ENCODE measurements around the gene AKAP13. TPM values are rescaled to one million over a fixed set of nuclear protein-coding genes. Genes with fewer than 3 reads are reported as not detected.

The AKAP13 gene
- polyA plus RNA-seq, 1 of the 3 experiments (the other 2 are of a cell fraction) = 8.4 TPM

DNA sequence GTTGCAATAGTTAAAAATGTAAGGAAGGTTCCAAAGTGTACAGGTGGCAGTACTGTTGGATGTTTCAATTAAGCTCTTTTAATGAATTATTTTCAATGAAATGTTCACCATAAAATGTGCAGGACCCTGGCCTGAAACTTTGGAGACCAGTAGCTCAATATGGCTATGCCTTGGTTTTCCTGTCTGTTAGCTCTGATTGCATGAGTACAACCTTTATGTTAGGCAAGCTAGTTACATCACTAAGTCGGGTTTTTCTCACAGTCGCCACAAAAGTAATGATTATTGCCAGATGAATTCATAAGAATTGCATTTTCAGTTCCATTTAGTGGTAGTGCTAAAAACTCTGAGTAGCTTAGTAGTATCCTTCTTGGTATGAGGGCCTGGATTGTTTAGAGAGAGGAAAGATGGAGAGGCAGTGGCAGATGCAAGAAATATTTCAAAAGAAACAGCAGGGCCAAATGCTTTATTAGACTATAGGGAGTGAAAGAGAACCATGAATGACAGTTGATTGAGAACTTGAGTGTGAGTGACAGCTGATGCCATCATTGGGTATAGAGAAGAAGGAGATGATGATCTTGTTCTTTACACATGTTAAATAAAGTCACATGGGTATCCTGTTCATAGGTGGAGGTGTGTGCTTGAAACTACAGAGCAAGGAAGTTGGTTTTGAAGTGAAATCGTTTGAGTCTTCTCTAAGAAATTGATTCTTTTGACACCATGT lies 109.5 kb downstream of the AKAP13 start:
- Histone ChIP-seq H3K27me3 (ENCODE audit: insufficient read depth) (no peaks in the 10 kb centered on the region), H3F3A (replicated peaks; ENCODE audit: insufficient read depth) (peaks cover 3% of the 10 kb centered on the region), H3K4me3 (ENCODE audit: low read depth in 2 of 2, low read length in 1 of 2) (no peak overlapping the region), H3K9me2 (no peaks in the 10 kb centered on the region), H3K9ac (no peak overlapping the region), H3K27ac (ENCODE audit: low read depth in 2 of 2, low read length in 1 of 2) (no peak overlapping the region; a peak in 1 of 4 replicates), H3K9me3 (no peaks in the 10 kb centered on the region), H3K36me3 (replicated peaks in 1 of 2; ENCODE audit: control insufficient read depth in 1 of 2, insufficient read depth in 2 of 2, low read length in 1 of 2) (peaks cover 0 to 6% of the 10 kb centered on the region in 2 experiments), H2AFZ (ENCODE audit: low read depth) (no peak overlapping the region), H3K4me1 (ENCODE audit: control insufficient read depth in 1 of 2, insufficient read depth in 2 of 2, low read depth in 1 of 2, low read length in 1 of 2) (peaks cover 7 to 12% of the 10 kb centered on the region in 2 experiments), H3K79me2 (ENCODE audit: insufficient read depth) (peaks cover 36% of the 10 kb centered on the region; the same call in 1 of the 2 replicates), H4K20me1 (ENCODE audit: insufficient read depth) (peaks cover 4% of the 10 kb centered on the region; the same call in 1 of the 2 replicates), H3K4me2 (no peak overlapping the region)
- no peak for DNase-seq
- TF ChIP-seq TEAD4 (IDR thresholded peaks at IDR 0.05; ENCODE audit: borderline replicate concordance, insufficient read depth) (no peak), SMC3 (IDR thresholded peaks at IDR 0.05; ENCODE audit: low read depth, low read length) (no peak), TAF1 (IDR thresholded peaks at IDR 0.05; ENCODE audit: borderline replicate concordance, low read depth, low read length) (no peak), TCF12 (IDR thresholded peaks at IDR 0.05) (no peak), NRF1 (IDR thresholded peaks at IDR 0.05; ENCODE audit: low read depth, low read length) (no peak), FOXM1 (IDR thresholded peaks at IDR 0.05; ENCODE audit: low read depth) (no peak), NFIC (IDR thresholded peaks at IDR 0.05; ENCODE audit: borderline replicate concordance) (no peak), GABPA (IDR thresholded peaks at IDR 0.05; ENCODE audit: low read depth) (no peak), RFX5 (IDR thresholded peaks at IDR 0.05; ENCODE audit: low read length) (no peak)
- TF ChIP-seq, protein P1, sequence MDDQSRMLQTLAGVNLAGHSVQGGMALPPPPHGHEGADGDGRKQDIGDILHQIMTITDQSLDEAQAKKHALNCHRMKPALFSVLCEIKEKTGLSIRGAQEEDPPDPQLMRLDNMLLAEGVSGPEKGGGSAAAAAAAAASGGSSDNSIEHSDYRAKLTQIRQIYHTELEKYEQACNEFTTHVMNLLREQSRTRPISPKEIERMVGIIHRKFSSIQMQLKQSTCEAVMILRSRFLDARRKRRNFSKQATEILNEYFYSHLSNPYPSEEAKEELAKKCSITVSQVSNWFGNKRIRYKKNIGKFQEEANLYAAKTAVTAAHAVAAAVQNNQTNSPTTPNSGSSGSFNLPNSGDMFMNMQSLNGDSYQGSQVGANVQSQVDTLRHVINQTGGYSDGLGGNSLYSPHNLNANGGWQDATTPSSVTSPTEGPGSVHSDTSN (IDR thresholded peaks at IDR 0.05) = no peak
- TF ChIP-seq, protein P2, sequence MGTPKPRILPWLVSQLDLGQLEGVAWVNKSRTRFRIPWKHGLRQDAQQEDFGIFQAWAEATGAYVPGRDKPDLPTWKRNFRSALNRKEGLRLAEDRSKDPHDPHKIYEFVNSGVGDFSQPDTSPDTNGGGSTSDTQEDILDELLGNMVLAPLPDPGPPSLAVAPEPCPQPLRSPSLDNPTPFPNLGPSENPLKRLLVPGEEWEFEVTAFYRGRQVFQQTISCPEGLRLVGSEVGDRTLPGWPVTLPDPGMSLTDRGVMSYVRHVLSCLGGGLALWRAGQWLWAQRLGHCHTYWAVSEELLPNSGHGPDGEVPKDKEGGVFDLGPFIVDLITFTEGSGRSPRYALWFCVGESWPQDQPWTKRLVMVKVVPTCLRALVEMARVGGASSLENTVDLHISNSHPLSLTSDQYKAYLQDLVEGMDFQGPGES (IDR thresholded peaks at IDR 0.05; ENCODE audit: low read depth, low read length) = no peak
- TF ChIP-seq, protein P3, sequence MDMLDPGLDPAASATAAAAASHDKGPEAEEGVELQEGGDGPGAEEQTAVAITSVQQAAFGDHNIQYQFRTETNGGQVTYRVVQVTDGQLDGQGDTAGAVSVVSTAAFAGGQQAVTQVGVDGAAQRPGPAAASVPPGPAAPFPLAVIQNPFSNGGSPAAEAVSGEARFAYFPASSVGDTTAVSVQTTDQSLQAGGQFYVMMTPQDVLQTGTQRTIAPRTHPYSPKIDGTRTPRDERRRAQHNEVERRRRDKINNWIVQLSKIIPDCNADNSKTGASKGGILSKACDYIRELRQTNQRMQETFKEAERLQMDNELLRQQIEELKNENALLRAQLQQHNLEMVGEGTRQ (IDR thresholded peaks at IDR 0.05; ENCODE audit: borderline replicate concordance, low read depth, low read length) = no peak
- 92% methylated on average over 3 of the region's 3 CpGs for WGBS (ENCODE audit: low lambda C conversion rate)
- POLR2A ChIA-PET = no interaction called here
- CTCF ChIA-PET = interaction anchor here (1.6 to 6.8 kb wide), 2 partner anchors 14 to 159 kb away, joined by 4 to 97 read pairs; no protein-coding TSS in a partner anchor

DNA sequence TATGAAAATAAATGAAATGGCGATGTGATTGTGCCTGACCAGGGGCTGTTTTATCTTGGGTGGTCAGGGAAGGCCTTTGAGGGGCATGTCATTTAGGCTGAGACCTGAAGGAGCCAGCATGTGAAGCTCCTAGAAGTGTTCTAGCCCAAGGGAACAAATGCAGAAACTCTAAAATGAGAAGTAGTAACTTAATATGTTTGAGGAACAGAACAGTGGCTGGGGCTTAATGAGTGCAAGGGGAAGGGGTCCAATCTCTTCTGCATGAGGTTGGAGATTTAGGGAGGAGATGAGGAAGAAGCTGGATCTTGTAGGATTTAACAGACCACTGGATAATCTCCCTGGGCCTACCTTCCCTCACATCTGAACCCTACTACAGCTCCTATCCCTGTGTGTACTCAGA lies 110.5 kb downstream of the AKAP13 start:
- H3K27me3 ChIP-seq (ENCODE audit: insufficient read depth) = no peaks in the 10 kb centered on the region
- no peak overlapping the region for H3K4me3 ChIP-seq (ENCODE audit: low read depth in 2 of 2, low read length in 1 of 2)
- CTCF ChIA-PET = interaction anchor here (0.8 to 6.8 kb wide), 2 partner anchors 13 to 194 kb away, joined by 3 to 97 read pairs; no protein-coding TSS in a partner anchor
- H3K4me2 ChIP-seq = no peak overlapping the region
- peaks cover 0 to 6% of the 10 kb centered on the region in 2 experiments for H3K36me3 ChIP-seq (replicated peaks in 1 of 2; ENCODE audit: control insufficient read depth in 1 of 2, insufficient read depth in 2 of 2, low read length in 1 of 2)
- POLR2A ChIA-PET = no interaction called here
- no peak overlapping the region for H3K9ac ChIP-seq
- H3K4me1 ChIP-seq (ENCODE audit: control insufficient read depth in 1 of 2, insufficient read depth in 2 of 2, low read depth in 1 of 2, low read length in 1 of 2) = peaks cover 7 to 17% of the 10 kb centered on the region in 2 experiments; a peak in 3 of 4 replicates
- no peak overlapping the region for H2AFZ ChIP-seq (ENCODE audit: low read depth)
- DNase-seq = no peak
- H3F3A ChIP-seq (replicated peaks; ENCODE audit: insufficient read depth) = peaks cover 4% of the 10 kb centered on the region
- WGBS (ENCODE audit: low lambda C conversion rate) = 92% methylated on average over 1 of the region's 1 CpG
- H3K27ac ChIP-seq (ENCODE audit: low read depth in 2 of 2, low read length in 1 of 2) = no peak overlapping the region
- no peaks in the 10 kb centered on the region for H3K9me3 ChIP-seq
- H4K20me1 ChIP-seq (ENCODE audit: insufficient read depth) = 0 out of 2 replicates have a peak, but pooled peaks cover 4% of the 10 kb centered on the region
- H3K9me2 ChIP-seq = no peaks in the 10 kb centered on the region
- peaks cover 37% of the 10 kb centered on the region; the same call in 1 of the 2 replicates for H3K79me2 ChIP-seq (ENCODE audit: insufficient read depth)
- no peak for TF ChIP-seq SIN3A (IDR thresholded peaks at IDR 0.05; ENCODE audit: borderline replicate concordance, low read depth, low read length)
- no peak for TF ChIP-seq FOSL2 (IDR thresholded peaks at IDR 0.05; ENCODE audit: borderline replicate concordance, low read depth)
- no peak for TF ChIP-seq RAD21 (IDR thresholded peaks at IDR 0.05; ENCODE audit: low read length)
- TF ChIP-seq RFX5 (IDR thresholded peaks at IDR 0.05; ENCODE audit: low read length) = no peak
- TF ChIP-seq, protein P1 (IDR thresholded peaks at IDR 0.05) = no peak
- TF ChIP-seq TCF12 (IDR thresholded peaks at IDR 0.05) = no peak
- no peak for TF ChIP-seq RCOR1 (IDR thresholded peaks at IDR 0.05; ENCODE audit: low read length)
- no peak for TF ChIP-seq MXI1 (IDR thresholded peaks at IDR 0.05; ENCODE audit: low read depth, low read length)
- TF ChIP-seq, protein P4, sequence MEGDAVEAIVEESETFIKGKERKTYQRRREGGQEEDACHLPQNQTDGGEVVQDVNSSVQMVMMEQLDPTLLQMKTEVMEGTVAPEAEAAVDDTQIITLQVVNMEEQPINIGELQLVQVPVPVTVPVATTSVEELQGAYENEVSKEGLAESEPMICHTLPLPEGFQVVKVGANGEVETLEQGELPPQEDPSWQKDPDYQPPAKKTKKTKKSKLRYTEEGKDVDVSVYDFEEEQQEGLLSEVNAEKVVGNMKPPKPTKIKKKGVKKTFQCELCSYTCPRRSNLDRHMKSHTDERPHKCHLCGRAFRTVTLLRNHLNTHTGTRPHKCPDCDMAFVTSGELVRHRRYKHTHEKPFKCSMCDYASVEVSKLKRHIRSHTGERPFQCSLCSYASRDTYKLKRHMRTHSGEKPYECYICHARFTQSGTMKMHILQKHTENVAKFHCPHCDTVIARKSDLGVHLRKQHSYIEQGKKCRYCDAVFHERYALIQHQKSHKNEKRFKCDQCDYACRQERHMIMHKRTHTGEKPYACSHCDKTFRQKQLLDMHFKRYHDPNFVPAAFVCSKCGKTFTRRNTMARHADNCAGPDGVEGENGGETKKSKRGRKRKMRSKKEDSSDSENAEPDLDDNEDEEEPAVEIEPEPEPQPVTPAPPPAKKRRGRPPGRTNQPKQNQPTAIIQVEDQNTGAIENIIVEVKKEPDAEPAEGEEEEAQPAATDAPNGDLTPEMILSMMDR (IDR thresholded peaks at IDR 0.05) = no peak
- no peak for TF ChIP-seq SMC3 (IDR thresholded peaks at IDR 0.05; ENCODE audit: low read depth, low read length)
- no peak for TF ChIP-seq FOXM1 (IDR thresholded peaks at IDR 0.05; ENCODE audit: low read depth)
- TF ChIP-seq, protein P2 (IDR thresholded peaks at IDR 0.05; ENCODE audit: low read depth, low read length) = no peak

All from SK-N-SH (cell line).